ENCODE results near the gene PRR5. TPM values are rescaled to one million over a fixed set of nuclear protein-coding genes. Genes with fewer than 3 reads are reported as not detected.

The PRR5 gene
- total and polyA plus RNA-seq, 2 experiments from 2014 or later: 15.3 to 31.4 TPM

DNA sequence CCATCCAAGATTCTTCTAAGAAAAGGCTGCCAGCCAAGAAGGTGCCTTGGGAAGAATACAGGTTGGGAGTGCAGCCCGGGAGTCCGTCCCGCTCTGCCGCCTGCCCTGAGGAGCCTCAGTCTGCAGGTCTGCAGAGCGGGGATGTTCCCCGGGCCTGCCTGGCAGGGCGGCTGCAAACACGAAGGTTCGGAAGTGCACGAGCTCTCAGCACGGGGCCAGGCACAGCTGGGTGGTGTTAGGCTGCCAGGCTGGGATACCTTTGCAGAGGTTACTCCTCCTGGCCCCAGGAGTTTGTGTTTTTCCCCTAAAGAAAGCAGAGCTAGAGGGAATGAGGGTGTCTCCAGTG lies 9.4 kb upstream of the PRR5 start:
- H3K4me3 Mint-ChIP-seq: no peak overlapping the region
- H3K4me2 ChIP-seq: no peak overlapping the region
- ATAC-seq (no peak), DNase-seq (ENCODE audit: low spot score) (no peak)
- H3K27ac Mint-ChIP-seq: no peak overlapping the region
- no peaks in the 10 kb centered on the region for H3K4me1 ChIP-seq (ENCODE audit: insufficient read depth)
- H3K9me2 ChIP-seq (ENCODE audit: insufficient read depth): no peaks in the 10 kb centered on the region
- no peaks in the 10 kb centered on the region for H3K4me1 Mint-ChIP-seq
- TF ChIP-seq, protein P1, sequence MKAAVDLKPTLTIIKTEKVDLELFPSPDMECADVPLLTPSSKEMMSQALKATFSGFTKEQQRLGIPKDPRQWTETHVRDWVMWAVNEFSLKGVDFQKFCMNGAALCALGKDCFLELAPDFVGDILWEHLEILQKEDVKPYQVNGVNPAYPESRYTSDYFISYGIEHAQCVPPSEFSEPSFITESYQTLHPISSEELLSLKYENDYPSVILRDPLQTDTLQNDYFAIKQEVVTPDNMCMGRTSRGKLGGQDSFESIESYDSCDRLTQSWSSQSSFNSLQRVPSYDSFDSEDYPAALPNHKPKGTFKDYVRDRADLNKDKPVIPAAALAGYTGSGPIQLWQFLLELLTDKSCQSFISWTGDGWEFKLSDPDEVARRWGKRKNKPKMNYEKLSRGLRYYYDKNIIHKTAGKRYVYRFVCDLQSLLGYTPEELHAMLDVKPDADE (IDR thresholded peaks at IDR 0.05): no peak
- TF ChIP-seq POLR2AphosphoS5 (IDR thresholded peaks at IDR 0.05; ENCODE audit: low read depth): no peak
- TF ChIP-seq JUNB (IDR thresholded peaks at IDR 0.05; ENCODE audit: unreplicated experiment): no peak
- no peak for TF ChIP-seq ZNF331 (CRISPR knock-in tag; IDR thresholded peaks at IDR 0.05; ENCODE audit: low read depth)
- no peak for TF ChIP-seq STAT1 (IDR thresholded peaks at IDR 0.05; ENCODE audit: unreplicated experiment)
- no peak for TF ChIP-seq NANOG (IDR thresholded peaks at IDR 0.05; ENCODE audit: borderline replicate concordance)
- TF ChIP-seq EZH2 (IDR thresholded peaks at IDR 0.05; ENCODE audit: low read depth, unreplicated experiment): no peak
- TF ChIP-seq, protein P2, sequence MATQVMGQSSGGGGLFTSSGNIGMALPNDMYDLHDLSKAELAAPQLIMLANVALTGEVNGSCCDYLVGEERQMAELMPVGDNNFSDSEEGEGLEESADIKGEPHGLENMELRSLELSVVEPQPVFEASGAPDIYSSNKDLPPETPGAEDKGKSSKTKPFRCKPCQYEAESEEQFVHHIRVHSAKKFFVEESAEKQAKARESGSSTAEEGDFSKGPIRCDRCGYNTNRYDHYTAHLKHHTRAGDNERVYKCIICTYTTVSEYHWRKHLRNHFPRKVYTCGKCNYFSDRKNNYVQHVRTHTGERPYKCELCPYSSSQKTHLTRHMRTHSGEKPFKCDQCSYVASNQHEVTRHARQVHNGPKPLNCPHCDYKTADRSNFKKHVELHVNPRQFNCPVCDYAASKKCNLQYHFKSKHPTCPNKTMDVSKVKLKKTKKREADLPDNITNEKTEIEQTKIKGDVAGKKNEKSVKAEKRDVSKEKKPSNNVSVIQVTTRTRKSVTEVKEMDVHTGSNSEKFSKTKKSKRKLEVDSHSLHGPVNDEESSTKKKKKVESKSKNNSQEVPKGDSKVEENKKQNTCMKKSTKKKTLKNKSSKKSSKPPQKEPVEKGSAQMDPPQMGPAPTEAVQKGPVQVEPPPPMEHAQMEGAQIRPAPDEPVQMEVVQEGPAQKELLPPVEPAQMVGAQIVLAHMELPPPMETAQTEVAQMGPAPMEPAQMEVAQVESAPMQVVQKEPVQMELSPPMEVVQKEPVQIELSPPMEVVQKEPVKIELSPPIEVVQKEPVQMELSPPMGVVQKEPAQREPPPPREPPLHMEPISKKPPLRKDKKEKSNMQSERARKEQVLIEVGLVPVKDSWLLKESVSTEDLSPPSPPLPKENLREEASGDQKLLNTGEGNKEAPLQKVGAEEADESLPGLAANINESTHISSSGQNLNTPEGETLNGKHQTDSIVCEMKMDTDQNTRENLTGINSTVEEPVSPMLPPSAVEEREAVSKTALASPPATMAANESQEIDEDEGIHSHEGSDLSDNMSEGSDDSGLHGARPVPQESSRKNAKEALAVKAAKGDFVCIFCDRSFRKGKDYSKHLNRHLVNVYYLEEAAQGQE (IDR thresholded peaks at IDR 0.05; ENCODE audit: unreplicated experiment): no peak
- TF ChIP-seq, protein P3, sequence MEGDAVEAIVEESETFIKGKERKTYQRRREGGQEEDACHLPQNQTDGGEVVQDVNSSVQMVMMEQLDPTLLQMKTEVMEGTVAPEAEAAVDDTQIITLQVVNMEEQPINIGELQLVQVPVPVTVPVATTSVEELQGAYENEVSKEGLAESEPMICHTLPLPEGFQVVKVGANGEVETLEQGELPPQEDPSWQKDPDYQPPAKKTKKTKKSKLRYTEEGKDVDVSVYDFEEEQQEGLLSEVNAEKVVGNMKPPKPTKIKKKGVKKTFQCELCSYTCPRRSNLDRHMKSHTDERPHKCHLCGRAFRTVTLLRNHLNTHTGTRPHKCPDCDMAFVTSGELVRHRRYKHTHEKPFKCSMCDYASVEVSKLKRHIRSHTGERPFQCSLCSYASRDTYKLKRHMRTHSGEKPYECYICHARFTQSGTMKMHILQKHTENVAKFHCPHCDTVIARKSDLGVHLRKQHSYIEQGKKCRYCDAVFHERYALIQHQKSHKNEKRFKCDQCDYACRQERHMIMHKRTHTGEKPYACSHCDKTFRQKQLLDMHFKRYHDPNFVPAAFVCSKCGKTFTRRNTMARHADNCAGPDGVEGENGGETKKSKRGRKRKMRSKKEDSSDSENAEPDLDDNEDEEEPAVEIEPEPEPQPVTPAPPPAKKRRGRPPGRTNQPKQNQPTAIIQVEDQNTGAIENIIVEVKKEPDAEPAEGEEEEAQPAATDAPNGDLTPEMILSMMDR (conservative IDR thresholded peaks at IDR 0.05; ENCODE audit: low read depth in 2 of 2): no peak
- TF ChIP-seq, protein P4, sequence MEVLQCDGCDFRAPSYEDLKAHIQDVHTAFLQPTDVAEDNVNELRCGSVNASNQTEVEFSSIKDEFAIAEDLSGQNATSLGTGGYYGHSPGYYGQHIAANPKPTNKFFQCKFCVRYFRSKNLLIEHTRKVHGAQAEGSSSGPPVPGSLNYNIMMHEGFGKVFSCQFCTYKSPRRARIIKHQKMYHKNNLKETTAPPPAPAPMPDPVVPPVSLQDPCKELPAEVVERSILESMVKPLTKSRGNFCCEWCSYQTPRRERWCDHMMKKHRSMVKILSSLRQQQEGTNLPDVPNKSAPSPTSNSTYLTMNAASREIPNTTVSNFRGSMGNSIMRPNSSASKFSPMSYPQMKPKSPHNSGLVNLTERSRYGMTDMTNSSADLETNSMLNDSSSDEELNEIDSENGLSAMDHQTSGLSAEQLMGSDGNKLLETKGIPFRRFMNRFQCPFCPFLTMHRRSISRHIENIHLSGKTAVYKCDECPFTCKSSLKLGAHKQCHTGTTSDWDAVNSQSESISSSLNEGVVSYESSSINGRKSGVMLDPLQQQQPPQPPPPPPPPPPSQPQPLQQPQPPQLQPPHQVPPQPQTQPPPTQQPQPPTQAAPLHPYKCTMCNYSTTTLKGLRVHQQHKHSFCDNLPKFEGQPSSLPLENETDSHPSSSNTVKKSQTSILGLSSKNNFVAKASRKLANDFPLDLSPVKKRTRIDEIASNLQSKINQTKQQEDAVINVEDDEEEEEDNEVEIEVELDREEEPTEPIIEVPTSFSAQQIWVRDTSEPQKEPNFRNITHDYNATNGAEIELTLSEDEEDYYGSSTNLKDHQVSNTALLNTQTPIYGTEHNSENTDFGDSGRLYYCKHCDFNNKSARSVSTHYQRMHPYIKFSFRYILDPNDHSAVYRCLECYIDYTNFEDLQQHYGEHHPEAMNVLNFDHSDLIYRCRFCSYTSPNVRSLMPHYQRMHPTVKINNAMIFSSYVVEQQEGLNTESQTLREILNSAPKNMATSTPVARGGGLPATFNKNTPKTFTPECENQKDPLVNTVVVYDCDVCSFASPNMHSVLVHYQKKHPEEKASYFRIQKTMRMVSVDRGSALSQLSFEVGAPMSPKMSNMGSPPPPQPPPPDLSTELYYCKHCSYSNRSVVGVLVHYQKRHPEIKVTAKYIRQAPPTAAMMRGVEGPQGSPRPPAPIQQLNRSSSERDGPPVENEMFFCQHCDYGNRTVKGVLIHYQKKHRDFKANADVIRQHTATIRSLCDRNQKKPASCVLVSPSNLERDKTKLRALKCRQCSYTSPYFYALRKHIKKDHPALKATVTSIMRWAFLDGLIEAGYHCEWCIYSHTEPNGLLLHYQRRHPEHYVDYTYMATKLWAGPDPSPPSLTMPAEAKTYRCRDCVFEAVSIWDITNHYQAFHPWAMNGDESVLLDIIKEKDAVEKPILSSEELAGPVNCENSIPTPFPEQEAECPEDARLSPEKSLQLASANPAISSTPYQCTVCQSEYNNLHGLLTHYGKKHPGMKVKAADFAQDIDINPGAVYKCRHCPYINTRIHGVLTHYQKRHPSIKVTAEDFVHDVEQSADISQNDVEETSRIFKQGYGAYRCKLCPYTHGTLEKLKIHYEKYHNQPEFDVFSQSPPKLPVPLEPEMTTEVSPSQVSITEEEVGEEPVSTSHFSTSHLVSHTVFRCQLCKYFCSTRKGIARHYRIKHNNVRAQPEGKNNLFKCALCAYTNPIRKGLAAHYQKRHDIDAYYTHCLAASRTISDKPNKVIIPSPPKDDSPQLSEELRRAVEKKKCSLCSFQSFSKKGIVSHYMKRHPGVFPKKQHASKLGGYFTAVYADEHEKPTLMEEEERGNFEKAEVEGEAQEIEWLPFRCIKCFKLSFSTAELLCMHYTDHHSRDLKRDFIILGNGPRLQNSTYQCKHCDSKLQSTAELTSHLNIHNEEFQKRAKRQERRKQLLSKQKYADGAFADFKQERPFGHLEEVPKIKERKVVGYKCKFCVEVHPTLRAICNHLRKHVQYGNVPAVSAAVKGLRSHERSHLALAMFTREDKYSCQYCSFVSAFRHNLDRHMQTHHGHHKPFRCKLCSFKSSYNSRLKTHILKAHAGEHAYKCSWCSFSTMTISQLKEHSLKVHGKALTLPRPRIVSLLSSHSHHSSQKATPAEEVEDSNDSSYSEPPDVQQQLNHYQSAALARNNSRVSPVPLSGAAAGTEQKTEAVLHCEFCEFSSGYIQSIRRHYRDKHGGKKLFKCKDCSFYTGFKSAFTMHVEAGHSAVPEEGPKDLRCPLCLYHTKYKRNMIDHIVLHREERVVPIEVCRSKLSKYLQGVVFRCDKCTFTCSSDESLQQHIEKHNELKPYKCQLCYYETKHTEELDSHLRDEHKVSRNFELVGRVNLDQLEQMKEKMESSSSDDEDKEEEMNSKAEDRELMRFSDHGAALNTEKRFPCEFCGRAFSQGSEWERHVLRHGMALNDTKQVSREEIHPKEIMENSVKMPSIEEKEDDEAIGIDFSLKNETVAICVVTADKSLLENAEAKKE (CRISPR knock-in tag; IDR thresholded peaks at IDR 0.05): no peak
- no peak for TF ChIP-seq EZH2phosphoT487 (IDR thresholded peaks at IDR 0.05; ENCODE audit: unreplicated experiment)
- TF ChIP-seq CREB1 (CRISPR knock-in tag; IDR thresholded peaks at IDR 0.05; ENCODE audit: low read depth): no peak
- no peak for TF ChIP-seq ZNF114 (CRISPR knock-in tag; IDR thresholded peaks at IDR 0.05)
- H3K27ac ChIP-seq (ENCODE audit: low read depth): no peak overlapping the region
- no peaks in the 10 kb centered on the region for H3K79me2 ChIP-seq (replicated peaks; ENCODE audit: insufficient read depth)
- no peaks in the 10 kb centered on the region for H3K36me3 ChIP-seq (ENCODE audit: insufficient read depth)
- no peak overlapping the region for H3K4me3 ChIP-seq
- H4K20me1 ChIP-seq (replicated peaks; ENCODE audit: insufficient read depth): no peaks in the 10 kb centered on the region
- H3K9me3 Mint-ChIP-seq: no peaks in the 10 kb centered on the region
- no peak overlapping the region for H2AFZ ChIP-seq
- H3K36me3 Mint-ChIP-seq (ENCODE audit: low read depth): no peaks in the 10 kb centered on the region
- H3K27me3 Mint-ChIP-seq (ENCODE audit: insufficient read depth, low read depth, poor library complexity): peaks cover 17% of the 10 kb centered on the region
- no peaks in the 10 kb centered on the region for H3K27me3 ChIP-seq (ENCODE audit: insufficient read depth)
- H3F3A ChIP-seq (replicated peaks; ENCODE audit: low read depth): no peaks in the 10 kb centered on the region

Data from GM23338 (cell line).